HG03175 (cell line): ENCODE measurements around the gene SUCLG2.

Experiments
- ATAC-seq: cut with Tn5 transposase; IDR thresholded peaks from one replicate; pipeline ENCODE4 v1.9.1; 2021; ENCODE audit warnings: mild to moderate bottlenecking, moderate library complexity; ENCODE audit not compliant: unreplicated experiment

The SUCLG2 gene

GRCh38 chr3:67518236-67518635 lies 136.2 kb downstream of the SUCLG2 start:
- no peak for ATAC-seq

- no peak for ATAC-seq
Measured at GRCh38 chr3:67517781-67518180, 136.6 kb downstream of the SUCLG2 start.

- ATAC-seq: no peak
Measured at GRCh38 chr3:67516496-67516895, 137.9 kb downstream of the SUCLG2 start.

- ATAC-seq: no peak
Measured at GRCh38 chr3:67515778-67516177, 138.6 kb downstream of the SUCLG2 start.

GRCh38 chr3:67509471-67510075 lies 144.8 kb downstream of the SUCLG2 start:
- ATAC-seq: no peak

- ATAC-seq: no peak
Measured at GRCh38 chr3:67507584-67507983, 146.8 kb downstream of the SUCLG2 start.

- no peak for ATAC-seq
Measured at GRCh38 chr3:67500709-67501108, 153.7 kb downstream of the SUCLG2 start.

GRCh38 chr3:67497746-67498145 lies 156.7 kb downstream of the SUCLG2 start:
- no peak for ATAC-seq

GRCh38 chr3:67495751-67496150 lies 158.7 kb downstream of the SUCLG2 start:
- no peak for ATAC-seq

GRCh38 chr3:67493808-67494207 lies 160.6 kb downstream of the SUCLG2 start:
- ATAC-seq: no peak

- no peak for ATAC-seq
Measured at GRCh38 chr3:67490658-67491057, 163.8 kb downstream of the SUCLG2 start.

GRCh38 chr3:67489816-67490215 lies 164.6 kb downstream of the SUCLG2 start:
- ATAC-seq: no peak

GRCh38 chr3:67487564-67488114 lies 166.8 kb downstream of the SUCLG2 start:
- ATAC-seq: no peak

- ATAC-seq: no peak
Measured at GRCh38 chr3:67486883-67487282, 167.5 kb downstream of the SUCLG2 start.

- ATAC-seq: no peak
Measured at GRCh38 chr3:67484085-67484484, 170.3 kb downstream of the SUCLG2 start.

GRCh38 chr3:67481126-67481525 lies 173.3 kb downstream of the SUCLG2 start:
- no peak for ATAC-seq

GRCh38 chr3:67478423-67478822 lies 176.0 kb downstream of the SUCLG2 start:
- ATAC-seq: no peak

GRCh38 chr3:67474311-67474710 lies 180.1 kb downstream of the SUCLG2 start:
- ATAC-seq: no peak

- ATAC-seq: no peak
Measured at GRCh38 chr3:67472674-67473201, 181.7 kb downstream of the SUCLG2 start.

- ATAC-seq: no peak
Measured at GRCh38 chr3:67470207-67470606, 184.2 kb downstream of the SUCLG2 start.

GRCh38 chr3:67468511-67468910 lies 185.9 kb downstream of the SUCLG2 start:
- ATAC-seq: no peak

GRCh38 chr3:67463656-67464055 lies 190.8 kb downstream of the SUCLG2 start:
- no peak for ATAC-seq

GRCh38 chr3:67462187-67462586 lies 192.2 kb downstream of the SUCLG2 start:
- no peak for ATAC-seq
